CD4-positive, alpha-beta T cell (primary cell): ENCODE data around the gene SNRNP70. TPM values are rescaled to one million over a fixed set of nuclear protein-coding genes. Genes with fewer than 3 reads are reported as not detected.

Experiments used
- ATAC-seq: fragments of 200-7000 bp; cut with Tn5 transposase; one replicate; pipeline ENCODE4 v1.10.0; 2022; ENCODE audit warnings: mild to moderate bottlenecking; ENCODE audit not compliant: poor library complexity
- CTCF ChIA-PET: fragments of 350-600 bp; sonication (Branson Sonifier 250); formaldehyde crosslinking; loops from one replicate; lab custom pipeline; 2021; ENCODE audit warnings: antibody characterized with exemption, inconsistent platforms; lab: Charles Lee
- POLR2A ChIA-PET: fragments of 350-600 bp; sonication (Branson Sonifier 250); formaldehyde crosslinking; loops from one replicate; lab custom pipeline; 2021; ENCODE audit warnings: antibody characterized with exemption, inconsistent platforms; lab: Charles Lee
- DNase-seq, 14 experiments: peaks; one replicate each; pipeline ENCODE4 v3.0.0-alpha.2; 2013 to 2020; ENCODE audit warnings: mixed read lengths in 2 of 14
- H3K27ac ChIP-seq, 2 donors: one replicate each; pipeline versions ENCODE4 v1.5.1 to v1.7.0; 2013; ENCODE audit warnings: low read length in 2 of 2, low read depth in 1 of 2, mild to moderate bottlenecking in 1 of 2
- H3K27me3 ChIP-seq, 2 experiments: 1 replicate in 1 of 2; 2 replicates in 1 of 2; pipeline versions ENCODE4 v1.6.1 to v1.7.0; 2013; ENCODE audit warnings: low read length in 2 of 2, control low read depth in 1 of 2, mild to moderate bottlenecking in 1 of 2, moderate library complexity in 1 of 2; ENCODE audit not compliant: insufficient read depth in 2 of 2, control insufficient read depth in 1 of 2
- H3K36me3 ChIP-seq: one replicate; pipeline ENCODE4 v1.6.1; 2013; ENCODE audit warnings: low read length, control low read depth; ENCODE audit not compliant: insufficient read depth
- H3K4me1 ChIP-seq: one replicate; pipeline ENCODE4 v1.6.1; 2013; ENCODE audit warnings: low read length, control low read depth; ENCODE audit not compliant: insufficient read depth
- H3K4me3 ChIP-seq: one replicate; pipeline ENCODE4 v1.5.1; 2013; ENCODE audit warnings: mild to moderate bottlenecking, low read length, moderate library complexity
- H3K9me3 ChIP-seq, 2 experiments: 1 replicate in 1 of 2; 2 replicates in 1 of 2; pipeline versions ENCODE4 v1.6.1 to v1.7.0; 2013; ENCODE audit warnings: low read length in 2 of 2, mild to moderate bottlenecking in 2 of 2, control low read depth in 1 of 2, moderate library complexity in 1 of 2; ENCODE audit not compliant: control insufficient read depth in 1 of 2, insufficient read depth in 1 of 2
- H3K27ac Mint-ChIP-seq: one replicate; pipeline ENCODE4 v1.8.0; 2020; ENCODE audit warnings: mixed read lengths
- H3K27me3 Mint-ChIP-seq: one replicate; pipeline ENCODE4 v1.8.0; 2021; ENCODE audit warnings: mixed read lengths
- H3K36me3 Mint-ChIP-seq: one replicate; pipeline ENCODE4 v1.8.0; 2021; ENCODE audit warnings: low read depth, mixed read lengths
- H3K4me1 Mint-ChIP-seq: one replicate; pipeline ENCODE4 v1.8.0; 2021; ENCODE audit warnings: low read depth, mixed read lengths
- H3K4me3 Mint-ChIP-seq: one replicate; pipeline ENCODE4 v1.8.0; 2020; ENCODE audit warnings: mild to moderate bottlenecking, mixed read lengths
- H3K9me3 Mint-ChIP-seq: one replicate; pipeline ENCODE4 v1.8.0; 2020; ENCODE audit warnings: mixed read lengths
- intact Hi-C, 2 experiments: fragments of 100-400 bp; cut with DNase I in 1 of 2; cut with micrococcal nuclease in 1 of 2; formaldehyde crosslinking; loops; one replicate each; pipeline versions ENCODE4 v1.15.1 to v1.9.0; 2023 to 2025; cut with DNase I, micrococcal nuclease
- total RNA-seq, 174 experiments: library from RNA in 2 of 174; stranded (reverse) in 2 of 174; gene quantifications; one replicate each; pipeline ENCODE4 v1.2.3 and lab custom pipeline; 2021 to 2026
- TF ChIP-seq, protein P1 (sequence below): fragments of 200-600 bp; IDR thresholded peaks from one replicate; pipeline ENCODE4 v1.8.0; 2022; ENCODE audit warnings: antibody characterized with exemption, mild to moderate bottlenecking

Gene SNRNP70
- total RNA-seq, 2 experiments from 2014 or later = 375 to 397 TPM

DNA sequence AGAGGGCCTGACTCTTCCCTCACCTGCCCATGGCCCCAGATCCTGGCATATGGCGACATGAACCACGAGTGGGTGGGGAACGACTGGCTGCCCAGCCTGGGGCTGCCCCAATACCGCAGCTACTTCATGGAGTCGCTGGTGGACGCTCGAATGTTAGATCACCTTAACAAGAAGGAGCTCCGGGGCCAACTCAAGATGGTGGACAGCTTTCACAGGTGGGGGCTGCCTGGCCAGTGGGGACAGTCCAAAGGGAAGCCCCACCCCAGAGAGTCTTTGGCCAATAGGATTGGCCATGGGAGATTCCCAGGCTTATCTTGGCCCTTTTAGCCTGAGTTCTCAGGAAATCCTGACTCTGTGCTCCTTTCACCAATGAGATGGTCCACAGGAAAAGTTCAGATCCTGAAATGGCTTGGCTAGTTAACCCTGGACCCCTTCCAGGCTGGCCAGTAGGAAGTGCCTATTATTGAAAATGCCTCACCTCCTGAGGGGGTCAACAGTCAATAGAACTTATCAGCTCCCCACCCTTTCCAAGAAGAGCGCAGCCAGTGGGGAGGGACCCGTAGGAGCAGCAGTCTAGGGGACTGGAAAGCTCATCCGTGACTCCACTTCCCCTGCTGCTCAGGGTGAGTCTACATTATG, 62.9 kb downstream of the SNRNP70 start:
- Histone ChIP-seq H3K36me3 (no peaks in the 10 kb centered on the region), H3K4me3 (no peak overlapping the region), H3K4me1 (peaks cover 51% of the 10 kb centered on the region), H3K27ac (no peak overlapping the region), H3K9me3 (peaks cover 0 to 38% of the 10 kb centered on the region in 2 experiments), H3K27me3 (peaks cover 54 to 57% of the 10 kb centered on the region in 2 experiments)
- Mint-ChIP-seq H3K4me3 (peak overlapping the region; percentile 82), H3K36me3 (no peaks in the 10 kb centered on the region), H3K4me1 (peaks cover 49% of the 10 kb centered on the region), H3K9me3 (no peaks in the 10 kb centered on the region), H3K27me3 (peaks cover 83% of the 10 kb centered on the region), H3K27ac (no peak overlapping the region)
- no peak for DNase-seq
- ChIA-PET POLR2A (no interaction called here), CTCF (interaction anchor here (0.7 to 2.6 kb wide), 3 partner anchors 34 to 50 kb away, joined by 3 to 7 read pairs (median 3); partner anchors contain the start of gene LIN7B)
- intact Hi-C loops = loop anchor here (5.0 kb wide), 2 partner anchors 36 to 156 kb away; partner anchors contain the start of genes GYS1 (in 1 of the 2), LIN7B (in 1 of the 2) and RUVBL2 (in 1 of the 2)
- TF ChIP-seq, protein P1, sequence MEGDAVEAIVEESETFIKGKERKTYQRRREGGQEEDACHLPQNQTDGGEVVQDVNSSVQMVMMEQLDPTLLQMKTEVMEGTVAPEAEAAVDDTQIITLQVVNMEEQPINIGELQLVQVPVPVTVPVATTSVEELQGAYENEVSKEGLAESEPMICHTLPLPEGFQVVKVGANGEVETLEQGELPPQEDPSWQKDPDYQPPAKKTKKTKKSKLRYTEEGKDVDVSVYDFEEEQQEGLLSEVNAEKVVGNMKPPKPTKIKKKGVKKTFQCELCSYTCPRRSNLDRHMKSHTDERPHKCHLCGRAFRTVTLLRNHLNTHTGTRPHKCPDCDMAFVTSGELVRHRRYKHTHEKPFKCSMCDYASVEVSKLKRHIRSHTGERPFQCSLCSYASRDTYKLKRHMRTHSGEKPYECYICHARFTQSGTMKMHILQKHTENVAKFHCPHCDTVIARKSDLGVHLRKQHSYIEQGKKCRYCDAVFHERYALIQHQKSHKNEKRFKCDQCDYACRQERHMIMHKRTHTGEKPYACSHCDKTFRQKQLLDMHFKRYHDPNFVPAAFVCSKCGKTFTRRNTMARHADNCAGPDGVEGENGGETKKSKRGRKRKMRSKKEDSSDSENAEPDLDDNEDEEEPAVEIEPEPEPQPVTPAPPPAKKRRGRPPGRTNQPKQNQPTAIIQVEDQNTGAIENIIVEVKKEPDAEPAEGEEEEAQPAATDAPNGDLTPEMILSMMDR = no peak
- no peak for ATAC-seq

DNA sequence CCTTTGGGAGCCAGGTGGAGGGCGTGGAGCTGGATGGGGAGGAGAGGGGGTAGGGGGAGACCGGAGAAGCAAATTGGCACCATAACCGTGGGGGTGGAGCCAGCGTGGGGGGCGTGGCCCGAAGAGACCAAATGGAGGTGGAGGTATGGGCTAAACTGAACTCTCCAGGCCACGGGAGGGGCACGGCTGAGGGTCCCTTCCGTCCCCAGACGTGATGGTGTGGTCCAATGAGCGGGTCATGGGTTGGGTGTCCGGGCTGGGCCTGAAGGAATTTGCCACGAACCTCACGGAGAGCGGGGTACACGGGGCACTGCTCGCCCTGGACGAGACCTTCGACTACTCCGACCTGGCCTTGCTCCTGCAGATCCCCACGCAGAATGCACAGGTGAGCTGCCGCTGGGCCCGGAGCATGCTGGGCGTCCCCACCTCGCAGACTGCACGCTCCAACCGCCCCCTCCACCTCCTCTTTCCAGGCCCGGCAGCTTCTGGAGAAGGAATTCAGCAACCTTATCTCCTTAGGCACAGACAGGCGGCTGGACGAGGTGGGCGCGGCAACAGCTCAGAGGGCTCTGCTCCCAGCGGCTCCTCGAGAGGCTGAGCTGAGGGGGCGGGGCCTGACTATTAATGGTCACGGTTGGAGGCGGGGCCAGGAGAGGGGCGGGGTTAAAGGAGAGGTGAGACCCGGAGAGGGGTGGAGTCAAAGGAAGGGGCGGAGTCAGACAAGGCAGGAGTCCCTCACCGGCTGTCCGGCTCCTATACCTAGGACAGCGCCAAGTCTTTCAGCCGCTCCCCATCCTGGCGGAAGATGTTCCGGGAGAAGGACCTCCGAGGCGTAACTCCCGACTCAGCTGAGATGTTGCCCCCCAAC, 63.8 kb downstream of the SNRNP70 start:
- peaks cover 49% of the 10 kb centered on the region for H3K4me1 ChIP-seq

More for the DNA sequence above, 63.8 kb downstream of the SNRNP70 start:
- TF ChIP-seq, protein P1 = no peak
- Mint-ChIP-seq H3K4me1 (peaks cover 52% of the 10 kb centered on the region), H3K4me3 (peak overlapping the region; percentile 86), H3K27me3 (peaks cover 88% of the 10 kb centered on the region), H3K36me3 (no peaks in the 10 kb centered on the region), H3K27ac (no peak overlapping the region), H3K9me3 (no peaks in the 10 kb centered on the region)
- H3K4me3 ChIP-seq = peak overlapping the region; percentile 62
- peaks cover 55 to 56% of the 10 kb centered on the region in 2 experiments for H3K27me3 ChIP-seq
- ChIA-PET CTCF (interaction anchor here (0.7 to 1.1 kb wide), 4 partner anchors 35 to 51 kb away, joined by 3 to 4 read pairs (median 3); partner anchors contain the start of gene LIN7B), POLR2A (interaction anchor here (1.0 kb wide), 1 partner anchor 195 kb away, joined by 3 read pairs; no protein-coding TSS in a partner anchor)
- H3K36me3 ChIP-seq = no peaks in the 10 kb centered on the region
- peaks cover 0 to 41% of the 10 kb centered on the region in 2 experiments for H3K9me3 ChIP-seq
- peak; percentile 50 to 88 (median 72) for DNase-seq
- intact Hi-C loops = loop anchor here (5.0 kb wide), 2 partner anchors 37 to 157 kb away; partner anchors contain the start of genes GYS1 (in 1 of the 2), LIN7B (in 1 of the 2) and RUVBL2 (in 1 of the 2)
- no peak overlapping the region for H3K27ac ChIP-seq
- ATAC-seq = peak; percentile 44
